Activated T-helper 17 cell treated with anti-CD3 and anti-CD28 coated beads, Interleukin-2, amount 50 U/mL, for 72 hours (primary cell): ENCODE data around the gene ARHGEF6. TPM values are rescaled to one million over a fixed set of nuclear protein-coding genes. Genes with fewer than 3 reads are reported as not detected.

Source experiments
- ATAC-seq: fragments of 150-1000 bp; cut with Tn5 transposase; replicated peaks from 2 replicates; pipeline ENCODE4 v1.10.0; 2021; ENCODE audit warnings: mild to moderate bottlenecking, moderate library complexity
- H3K27ac Mint-ChIP-seq: one replicate; pipeline ENCODE4 v1.8.0; 2022; ENCODE audit warnings: mixed read lengths
- H3K27me3 Mint-ChIP-seq: one replicate; pipeline ENCODE4 v1.8.0; 2022; ENCODE audit warnings: mixed read lengths
- H3K36me3 Mint-ChIP-seq: one replicate; pipeline ENCODE4 v1.8.0; 2022; ENCODE audit warnings: low read depth, mild to moderate bottlenecking, mixed read lengths
- H3K4me1 Mint-ChIP-seq: one replicate; pipeline ENCODE4 v1.8.0; 2022; ENCODE audit warnings: mixed read lengths
- H3K4me3 Mint-ChIP-seq: one replicate; pipeline ENCODE4 v1.8.0; 2022; ENCODE audit warnings: mild to moderate bottlenecking, mixed read lengths
- H3K9me3 Mint-ChIP-seq: one replicate; pipeline ENCODE4 v1.8.0; 2022; ENCODE audit warnings: mixed read lengths
- total RNA-seq, 2 donors: library from RNA; stranded (reverse); gene quantifications; one replicate each; pipeline ENCODE4 v1.2.3, GENCODE V29; 2022

ARHGEF6 gene
- total RNA-seq, 2 donors from 2014 or later, result 56.8 to 67.6 TPM

GRCh38 chrX:136712650-136713310, 68.0 kb downstream of the ARHGEF6 start:
- Mint-ChIP-seq H3K36me3 (peaks cover 16% of the 10 kb centered on the region), H3K4me1 (peaks cover 20% of the 10 kb centered on the region), H3K9me3 (no peaks in the 10 kb centered on the region), H3K4me3 (peak overlapping the region; percentile 17), H3K27ac (no peak overlapping the region), H3K27me3 (no peaks in the 10 kb centered on the region)
- no peak for ATAC-seq

DNA sequence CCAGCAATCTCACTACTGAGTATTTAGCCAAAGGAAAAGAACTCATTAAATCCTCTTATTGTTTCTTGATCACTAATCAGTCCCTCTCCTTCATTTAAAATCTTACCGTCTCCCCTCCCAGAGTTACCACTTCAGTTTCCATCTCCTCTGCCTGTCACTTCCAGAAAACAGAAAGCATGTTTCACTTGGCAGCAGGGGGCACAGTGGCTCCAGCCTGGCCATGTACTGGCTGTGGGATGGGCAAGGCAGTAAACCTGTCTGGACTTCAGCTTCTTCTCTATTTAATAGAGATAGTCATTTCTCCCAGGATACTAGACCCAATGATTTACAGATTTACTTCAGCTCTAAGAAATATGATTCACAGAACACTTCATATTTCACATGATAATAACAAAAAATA, 69.6 kb downstream of the ARHGEF6 start:
- peak overlapping the region; percentile 96 for H3K27ac Mint-ChIP-seq
- H3K4me3 Mint-ChIP-seq, result peak overlapping the region; percentile 75
- H3K4me1 Mint-ChIP-seq, result peaks cover 10% of the 10 kb centered on the region
- H3K27me3 Mint-ChIP-seq, result no peaks in the 10 kb centered on the region
- no peaks in the 10 kb centered on the region for H3K9me3 Mint-ChIP-seq
- peaks cover 33% of the 10 kb centered on the region for H3K36me3 Mint-ChIP-seq
- peak; percentile 25 for ATAC-seq

DNA sequence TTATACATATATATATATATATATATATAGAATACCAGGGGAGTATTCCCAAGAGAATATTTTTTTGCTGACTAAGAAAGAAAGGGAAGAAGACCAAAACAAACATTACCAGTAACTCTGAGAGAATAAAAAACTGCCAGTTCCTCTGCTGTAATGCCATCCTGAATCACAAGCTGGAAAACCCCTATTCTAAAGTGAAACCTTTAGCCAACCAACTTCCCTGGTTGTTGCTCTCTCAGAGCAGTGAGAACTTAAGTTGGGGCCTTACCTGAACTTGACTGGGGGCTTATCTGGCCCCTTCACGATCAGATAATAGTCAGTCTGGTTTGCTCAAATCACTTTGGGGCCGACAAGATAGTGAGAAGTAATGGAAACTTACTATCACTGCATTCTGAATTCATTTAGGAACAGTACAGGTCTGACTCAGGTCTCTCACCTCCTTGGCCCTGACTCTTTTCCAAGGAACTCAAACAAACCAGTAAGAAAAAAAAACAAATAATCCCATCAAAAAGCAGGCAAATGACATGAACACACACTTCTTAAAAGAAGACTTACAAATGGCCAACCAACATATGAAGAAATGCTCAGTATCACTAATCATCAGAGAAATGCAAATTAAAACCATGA, 70.3 kb downstream of the ARHGEF6 start:
- peak; percentile 61 for ATAC-seq
- Mint-ChIP-seq H3K27ac (peak overlapping the region; percentile 96), H3K4me3 (peak overlapping the region; percentile 75), H3K9me3 (no peaks in the 10 kb centered on the region), H3K4me1 (peaks cover 10% of the 10 kb centered on the region), H3K36me3 (peaks cover 40% of the 10 kb centered on the region), H3K27me3 (no peaks in the 10 kb centered on the region)

DNA sequence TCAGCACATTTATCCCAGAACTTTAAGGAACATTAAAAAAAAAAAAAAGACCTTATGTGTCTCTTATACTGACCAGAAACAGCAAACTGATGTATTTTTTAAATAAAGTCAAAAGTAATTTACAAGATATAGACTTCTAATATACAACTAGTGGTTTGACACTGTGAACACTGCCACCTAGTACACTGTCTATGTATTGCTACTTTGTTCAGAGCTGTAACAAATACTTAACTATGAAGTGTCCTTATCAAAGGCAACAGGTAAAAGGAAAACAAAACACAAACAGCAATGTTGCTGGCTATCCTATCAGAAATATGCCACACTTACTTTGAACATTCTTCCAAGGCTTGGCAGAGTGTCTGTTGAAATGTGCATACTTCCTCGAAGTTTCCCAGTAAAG, 72.4 kb downstream of the ARHGEF6 start:
- no peak overlapping the region for H3K27ac Mint-ChIP-seq
- H3K4me3 Mint-ChIP-seq, result no peak overlapping the region
- H3K36me3 Mint-ChIP-seq, result peaks cover 60% of the 10 kb centered on the region
- no peak for ATAC-seq
- peaks cover 10% of the 10 kb centered on the region for H3K4me1 Mint-ChIP-seq
- H3K9me3 Mint-ChIP-seq, result no peaks in the 10 kb centered on the region
- no peaks in the 10 kb centered on the region for H3K27me3 Mint-ChIP-seq

- no peaks in the 10 kb centered on the region for H3K9me3 Mint-ChIP-seq
- no peaks in the 10 kb centered on the region for H3K27me3 Mint-ChIP-seq
- H3K4me3 Mint-ChIP-seq, result peak overlapping the region; percentile 64
- H3K27ac Mint-ChIP-seq, result peak overlapping the region; percentile 84
- peaks cover 34% of the 10 kb centered on the region for H3K36me3 Mint-ChIP-seq
- no peak for ATAC-seq
- peaks cover 20% of the 10 kb centered on the region for H3K4me1 Mint-ChIP-seq
These were observed 83.6 kb downstream of the ARHGEF6 start for GRCh38 chrX:136697156-136697555.

DNA sequence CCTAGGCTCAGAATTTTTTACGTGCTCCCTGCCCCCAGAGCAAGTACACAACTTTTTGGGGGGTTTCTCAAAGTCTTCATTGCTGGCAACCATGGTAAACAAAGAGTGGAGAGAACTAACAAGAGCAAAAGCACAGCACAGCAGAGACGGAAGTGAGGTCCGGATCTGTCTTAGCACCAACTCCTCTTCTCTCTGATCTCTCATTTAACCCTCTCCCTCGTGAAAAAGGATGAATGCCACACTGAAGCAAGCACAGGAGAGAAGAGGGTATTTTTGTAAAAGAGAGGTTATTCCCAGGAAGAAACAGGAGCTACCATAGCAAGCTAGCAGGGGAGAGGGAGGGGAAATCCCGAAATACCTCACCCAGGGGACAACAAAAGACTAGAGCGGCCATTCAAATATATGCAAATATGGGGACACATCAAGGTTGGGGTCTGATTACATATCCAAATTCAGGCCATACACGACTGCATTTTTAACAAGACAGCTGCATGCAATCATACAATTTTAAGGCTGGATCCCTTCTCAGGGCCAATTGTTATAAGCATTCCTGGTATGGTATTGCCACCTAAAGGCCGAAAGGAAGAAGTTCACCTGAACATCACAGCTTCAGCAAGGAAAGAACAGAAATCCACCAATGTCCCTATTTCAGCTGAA, 86.2 kb downstream of the ARHGEF6 start:
- Mint-ChIP-seq H3K4me3 (peak overlapping the region; percentile 93), H3K27ac (peak overlapping the region; percentile 99), H3K4me1 (peaks cover 32% of the 10 kb centered on the region), H3K36me3 (peaks cover 23% of the 10 kb centered on the region), H3K27me3 (no peaks in the 10 kb centered on the region), H3K9me3 (no peaks in the 10 kb centered on the region)
- ATAC-seq, result peak; percentile 71

DNA sequence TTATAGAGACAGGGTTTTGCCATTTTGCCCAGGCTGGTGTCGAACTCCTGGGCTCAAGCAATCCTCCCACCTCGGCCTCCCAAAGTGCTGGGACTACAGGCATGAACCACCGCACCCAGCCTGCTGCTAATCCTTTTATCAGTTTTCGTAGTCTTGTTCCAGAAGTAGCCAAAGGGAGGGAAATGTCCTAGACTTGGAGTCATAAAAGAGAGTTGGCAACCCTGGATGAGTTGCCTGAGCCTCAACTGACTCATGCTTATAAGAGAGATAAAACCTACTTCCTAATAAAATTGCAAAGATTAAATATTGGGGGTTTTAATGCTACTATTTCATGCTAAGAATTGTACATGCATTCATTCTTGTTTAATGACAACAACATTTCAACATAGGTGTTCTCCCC, 88.5 kb downstream of the ARHGEF6 start:
- peaks cover 18% of the 10 kb centered on the region for H3K36me3 Mint-ChIP-seq
- peak overlapping the region; percentile 93 for H3K4me3 Mint-ChIP-seq
- no peaks in the 10 kb centered on the region for H3K27me3 Mint-ChIP-seq
- no peaks in the 10 kb centered on the region for H3K9me3 Mint-ChIP-seq
- ATAC-seq, result no peak
- peak overlapping the region; percentile 76 for H3K27ac Mint-ChIP-seq
- H3K4me1 Mint-ChIP-seq, result peaks cover 44% of the 10 kb centered on the region

- peak overlapping the region; percentile 93 for H3K4me3 Mint-ChIP-seq
- peaks cover 39% of the 10 kb centered on the region for H3K4me1 Mint-ChIP-seq
- peaks cover 19% of the 10 kb centered on the region for H3K36me3 Mint-ChIP-seq
- ATAC-seq, result peak; percentile 33
- H3K27ac Mint-ChIP-seq, result peak overlapping the region; percentile 76
- no peaks in the 10 kb centered on the region for H3K27me3 Mint-ChIP-seq
- no peaks in the 10 kb centered on the region for H3K9me3 Mint-ChIP-seq
These were observed 89.5 kb downstream of the ARHGEF6 start for GRCh38 chrX:136691028-136691809.

DNA sequence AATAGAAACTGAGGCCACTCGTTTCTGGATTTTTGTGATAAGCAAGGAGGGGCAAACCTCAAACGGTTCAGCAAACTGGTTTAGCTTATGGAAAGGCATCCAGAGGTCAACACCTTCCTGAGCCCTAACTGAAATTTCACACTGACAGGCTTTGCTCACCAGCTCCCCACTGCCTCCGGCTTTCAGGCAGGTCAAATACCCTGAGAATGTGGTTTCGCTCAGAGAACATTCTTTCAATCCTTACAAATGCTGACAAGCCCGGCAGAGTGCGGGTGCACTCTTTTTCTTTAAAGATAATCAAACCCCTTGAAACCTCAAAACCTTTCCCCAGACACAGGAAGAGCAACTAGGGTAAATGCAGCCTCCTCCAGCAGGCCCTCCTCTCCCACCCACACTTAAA, 91.3 kb downstream of the ARHGEF6 start:
- Mint-ChIP-seq H3K4me3 (peak overlapping the region; percentile 79), H3K36me3 (peaks cover 19% of the 10 kb centered on the region), H3K27me3 (no peaks in the 10 kb centered on the region), H3K27ac (peak overlapping the region; percentile 92), H3K9me3 (no peaks in the 10 kb centered on the region), H3K4me1 (peaks cover 32% of the 10 kb centered on the region)
- ATAC-seq, result peak; percentile 20

- Mint-ChIP-seq H3K36me3 (peaks cover 25% of the 10 kb centered on the region), H3K27me3 (no peaks in the 10 kb centered on the region), H3K4me3 (peak overlapping the region; percentile 79), H3K4me1 (peaks cover 32% of the 10 kb centered on the region), H3K9me3 (no peaks in the 10 kb centered on the region), H3K27ac (peak overlapping the region; percentile 92)
- ATAC-seq, result peak; percentile 81
These were observed 93.3 kb downstream of the ARHGEF6 start for GRCh38 chrX:136687457-136687856.

DNA sequence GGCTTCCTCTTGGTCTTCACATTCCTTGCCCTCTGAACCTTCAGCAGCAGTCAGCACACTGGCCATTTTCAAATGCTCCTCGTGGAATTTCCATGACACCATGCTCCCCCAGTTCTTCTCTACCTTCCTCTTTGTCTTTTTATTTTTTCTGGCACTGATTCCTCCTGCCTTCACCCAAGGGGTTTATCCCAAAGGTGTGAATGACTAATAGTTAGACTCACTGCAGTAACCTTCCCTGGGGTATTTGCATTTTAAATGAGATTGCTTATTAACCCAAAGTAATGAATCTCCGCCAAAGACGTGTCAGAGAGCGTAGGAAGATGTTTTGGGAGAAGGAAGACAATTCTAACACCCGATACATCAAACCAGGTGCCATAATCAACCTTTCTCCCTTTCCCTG, 96.6 kb downstream of the ARHGEF6 start:
- H3K9me3 Mint-ChIP-seq, result no peaks in the 10 kb centered on the region
- ATAC-seq, result no peak
- peaks cover 51% of the 10 kb centered on the region for H3K36me3 Mint-ChIP-seq
- peaks cover 23% of the 10 kb centered on the region for H3K4me1 Mint-ChIP-seq
- no peaks in the 10 kb centered on the region for H3K27me3 Mint-ChIP-seq
- no peak overlapping the region for H3K27ac Mint-ChIP-seq
- H3K4me3 Mint-ChIP-seq, result no peak overlapping the region

DNA sequence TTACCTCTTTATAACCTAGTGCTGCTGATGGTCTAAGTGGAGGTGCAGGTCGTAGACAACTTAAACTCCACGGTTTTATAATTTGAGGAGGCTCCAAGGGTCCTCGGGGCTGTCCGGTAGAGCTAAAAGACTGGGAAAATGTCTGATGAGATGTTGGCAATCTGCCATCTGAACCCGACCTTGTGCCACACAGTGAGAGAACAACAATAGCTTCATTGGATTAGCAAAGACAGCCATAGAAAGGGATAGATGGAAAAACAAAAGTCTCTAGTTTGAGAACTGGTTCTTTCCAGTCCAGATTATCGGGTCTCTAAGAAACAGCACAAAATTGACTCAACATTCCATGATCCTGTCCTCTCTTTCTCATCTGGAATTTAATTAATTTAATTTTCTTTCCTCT, 101.2 kb downstream of the ARHGEF6 start:
- Mint-ChIP-seq H3K4me3 (no peak overlapping the region), H3K27me3 (no peaks in the 10 kb centered on the region), H3K36me3 (peaks cover 72% of the 10 kb centered on the region), H3K4me1 (peaks cover 21% of the 10 kb centered on the region), H3K9me3 (no peaks in the 10 kb centered on the region), H3K27ac (no peak overlapping the region)
- no peak for ATAC-seq

- no peaks in the 10 kb centered on the region for H3K27me3 Mint-ChIP-seq
- H3K9me3 Mint-ChIP-seq, result no peaks in the 10 kb centered on the region
- ATAC-seq, result peak; percentile 18
- peak overlapping the region; percentile 79 for H3K4me3 Mint-ChIP-seq
- H3K27ac Mint-ChIP-seq, result peak overlapping the region; percentile 90
- H3K4me1 Mint-ChIP-seq, result peaks cover 53% of the 10 kb centered on the region
- peaks cover 82% of the 10 kb centered on the region for H3K36me3 Mint-ChIP-seq
These were observed 106.3 kb downstream of the ARHGEF6 start for GRCh38 chrX:136674270-136674985.
